GM18519 (cell line): Measurements from ENCODE around the gene CFDP1.
"Not testable (repeated sequence)": the region's sequence is repeated elsewhere in the genome, so short reads cannot be mapped to it uniquely, and the experiment has no call there.

Experiments used
- ATAC-seq: cut with Tn5 transposase; IDR thresholded peaks from one replicate; pipeline ENCODE4 v1.9.1; 2021; ENCODE audit warnings: mild to moderate bottlenecking, moderate library complexity; ENCODE audit not compliant: unreplicated experiment, low FRiP score

Gene CFDP1

DNA sequence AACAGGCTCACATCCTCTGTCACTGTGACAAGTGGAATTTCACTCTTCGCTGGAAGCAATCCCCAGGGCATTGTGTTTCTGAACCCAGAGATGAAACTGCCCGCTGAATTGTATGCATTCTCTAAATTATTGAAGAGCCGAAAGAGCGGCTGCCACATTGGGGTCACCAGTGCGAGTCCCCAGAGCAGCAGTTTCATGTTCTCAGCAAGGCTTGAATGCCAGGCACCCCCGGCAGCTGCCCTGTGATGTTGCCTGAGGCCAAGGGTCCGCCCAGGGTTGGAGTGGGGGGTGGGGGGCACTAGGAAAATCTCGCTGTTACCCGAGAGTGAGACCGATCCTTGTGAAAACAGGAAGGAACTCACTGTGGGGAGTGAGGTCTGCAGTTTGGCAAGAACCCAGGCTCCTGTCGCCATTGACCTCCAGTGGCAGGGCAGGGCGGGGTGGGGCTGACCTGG is 161.2 kb downstream of the CFDP1 start:
- no peak for ATAC-seq

DNA sequence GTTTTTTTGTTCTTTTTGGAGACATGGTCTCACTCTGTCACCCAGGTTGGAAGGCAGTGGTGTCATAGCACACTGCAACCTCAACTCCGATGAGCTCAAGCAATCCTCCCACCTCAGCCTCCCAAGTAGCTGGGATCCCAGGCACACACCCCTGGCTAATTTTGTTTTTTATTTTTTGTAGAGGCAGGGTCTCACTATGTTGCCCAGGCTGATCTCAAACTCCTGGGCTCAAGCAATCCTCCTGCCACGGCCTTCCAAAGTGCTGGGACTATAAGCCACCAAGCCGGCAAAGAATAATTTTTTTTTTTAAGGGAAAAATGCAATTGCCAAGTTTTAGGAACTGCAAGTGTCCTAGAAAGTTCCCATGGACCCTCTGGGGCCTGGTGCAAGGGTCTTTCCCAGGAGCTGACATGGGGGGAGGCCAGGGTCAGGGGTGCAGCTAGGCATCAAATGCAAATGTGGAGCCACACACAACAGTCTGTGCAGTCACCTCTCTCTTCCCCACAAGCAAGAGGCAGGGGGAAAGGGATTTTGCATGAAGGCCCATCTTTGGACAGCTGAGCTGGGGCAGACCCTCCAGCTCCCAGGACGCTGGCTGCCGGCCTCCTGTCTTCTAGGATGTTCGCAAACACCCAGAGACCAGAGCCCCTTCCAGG is 161.7 kb downstream of the CFDP1 start:
- no peak for ATAC-seq

DNA sequence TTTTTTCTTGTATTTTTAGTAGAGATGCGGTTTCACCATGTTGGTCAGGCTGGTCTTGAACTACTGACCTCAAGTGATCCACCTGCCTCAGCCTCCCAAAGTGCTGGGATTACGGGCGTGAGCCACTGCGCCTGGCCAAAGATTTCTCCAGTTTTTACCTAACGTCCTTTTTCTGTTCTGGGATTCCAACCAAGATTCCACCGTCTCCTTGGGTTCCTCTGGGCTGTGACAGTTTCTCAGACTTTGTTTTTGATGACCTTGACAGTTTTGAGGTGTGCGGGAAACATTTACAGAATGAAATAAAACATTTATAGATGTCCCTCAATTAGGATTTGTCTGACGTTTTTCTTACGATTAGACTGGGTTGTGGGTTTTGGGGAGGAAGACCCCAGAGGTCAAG is 163.9 kb downstream of the CFDP1 start:
- not testable (repeated sequence) for ATAC-seq

GRCh38 chr16:75267631-75268264 is 165.6 kb downstream of the CFDP1 start:
- ATAC-seq, result no peak

GRCh38 chr16:75266738-75267630 is 166.3 kb downstream of the CFDP1 start:
- no peak for ATAC-seq

DNA sequence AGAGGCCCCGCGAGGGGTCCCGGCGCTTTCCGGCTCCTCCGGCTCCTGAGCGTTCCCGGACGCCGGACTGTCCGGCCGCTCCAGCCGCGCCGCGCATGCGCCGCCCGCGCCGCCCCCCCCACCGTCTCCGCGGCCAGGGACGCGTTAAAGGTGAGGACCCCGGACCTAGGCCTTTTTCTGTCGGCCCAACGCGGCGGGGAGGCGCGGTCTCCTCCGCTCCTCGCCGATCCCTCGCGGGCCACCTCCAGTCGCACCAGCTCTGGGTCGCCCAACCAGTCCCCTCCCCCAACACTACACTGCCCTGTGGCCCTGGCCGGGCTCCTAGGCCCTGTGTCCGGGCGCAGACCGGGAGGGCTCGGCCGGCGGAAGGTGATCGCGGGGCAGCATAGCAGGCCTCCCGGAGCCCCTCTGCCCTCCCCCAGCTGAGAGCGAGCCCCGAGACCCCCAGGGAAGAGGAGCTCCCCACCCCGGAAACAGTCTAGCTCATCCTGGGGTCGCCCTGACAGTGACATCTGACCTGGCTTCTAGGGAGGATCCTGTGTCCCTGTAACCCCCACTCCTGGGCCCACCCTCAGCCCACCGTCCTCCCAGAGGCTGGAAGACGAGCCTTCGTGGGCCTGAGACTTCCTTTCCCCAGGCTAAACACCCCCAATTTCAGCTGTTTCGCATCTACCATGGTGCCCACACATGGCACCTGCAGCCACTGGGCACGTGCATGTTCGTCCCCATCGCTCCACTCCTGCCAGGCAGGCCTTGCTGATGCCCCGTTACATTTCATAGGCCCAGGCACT is 167.2 kb downstream of the CFDP1 start:
- ATAC-seq, result peak; percentile 45

GRCh38 chr16:75264999-75265910 is 168.0 kb downstream of the CFDP1 start:
- ATAC-seq, result peak; percentile 32

GRCh38 chr16:75264457-75264998 is 168.8 kb downstream of the CFDP1 start:
- no peak for ATAC-seq

- ATAC-seq, result no peak
Observed at GRCh38 chr16:75263963-75264445, 169.3 kb downstream of the CFDP1 start.

GRCh38 chr16:75263291-75263962 is 169.9 kb downstream of the CFDP1 start:
- ATAC-seq, result no peak

- ATAC-seq, result no peak
Observed at GRCh38 chr16:75262800-75263127, 170.5 kb downstream of the CFDP1 start.

GRCh38 chr16:75262104-75262799 is 171.1 kb downstream of the CFDP1 start:
- ATAC-seq, result no peak

DNA sequence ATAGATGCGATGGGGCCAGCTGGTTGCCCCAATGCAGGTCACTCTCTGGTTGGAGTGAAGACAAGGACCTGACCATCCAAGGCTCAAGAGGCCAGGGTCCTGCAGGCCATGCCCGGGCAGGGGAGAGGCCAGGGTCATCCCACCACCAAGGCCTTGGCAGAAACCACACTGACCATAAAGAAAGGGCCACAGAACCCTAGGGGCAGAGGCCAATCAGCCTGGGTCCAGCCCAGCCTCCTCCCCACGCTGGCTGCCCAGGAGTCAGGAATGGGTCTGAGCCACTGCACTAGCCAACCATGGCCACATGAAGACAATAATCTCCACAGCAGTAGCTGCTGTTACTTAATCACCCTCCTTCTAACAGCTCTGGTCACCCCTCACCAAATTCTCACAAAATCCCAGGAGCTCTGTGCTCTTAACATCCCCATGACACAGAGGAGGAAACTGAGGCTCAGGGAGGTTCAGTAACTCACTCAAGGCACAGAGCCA is 171.7 kb downstream of the CFDP1 start:
- no peak for ATAC-seq

GRCh38 chr16:75260851-75261589 is 172.3 kb downstream of the CFDP1 start:
- ATAC-seq, result no peak

GRCh38 chr16:75258807-75259141 is 174.5 kb downstream of the CFDP1 start:
- ATAC-seq, result no peak

DNA sequence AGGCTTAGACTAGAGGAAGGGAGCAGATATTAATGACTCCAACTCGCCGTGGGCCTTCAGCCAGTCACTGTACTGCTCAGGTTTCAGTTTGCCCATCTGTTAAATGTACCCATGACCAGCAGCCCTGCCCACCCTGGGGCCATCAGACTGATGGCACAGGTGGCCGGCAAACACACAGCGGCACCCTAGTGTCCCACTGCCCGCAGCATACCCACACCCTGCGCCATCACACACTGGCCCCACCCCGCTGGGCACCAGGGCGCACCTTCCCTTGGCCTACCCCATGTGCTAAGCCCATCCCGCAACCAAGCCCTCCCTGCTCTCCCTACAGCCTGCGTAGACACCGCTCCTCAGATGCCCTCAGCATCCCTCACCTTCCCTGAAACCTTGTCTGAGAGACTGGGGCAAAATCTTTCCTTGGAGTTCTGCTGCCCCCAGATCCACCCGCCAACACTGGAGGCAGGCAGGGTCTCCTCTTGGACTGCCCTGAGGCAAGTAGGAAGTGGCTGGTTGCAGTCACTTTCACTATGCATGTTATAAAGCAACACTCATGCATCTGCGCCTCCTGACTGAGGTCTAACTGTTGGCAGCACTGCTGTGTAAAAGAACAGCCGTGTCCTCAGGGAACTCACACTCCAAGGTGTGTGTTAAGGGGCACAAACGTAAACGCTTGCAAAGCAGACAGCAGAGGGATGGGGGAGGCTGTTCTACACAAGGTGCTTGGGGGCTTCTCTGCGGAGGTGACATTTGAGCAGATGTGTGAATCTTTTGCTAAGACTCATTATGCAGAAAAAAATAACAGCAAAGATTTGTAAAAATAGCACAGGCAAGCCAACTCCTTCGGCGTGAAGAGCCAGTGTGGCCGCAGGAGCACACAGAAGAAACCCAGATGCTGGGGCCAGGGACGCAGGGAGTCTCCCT is 175.2 kb downstream of the CFDP1 start:
- no peak for ATAC-seq
